Measurements from ENCODE around the gene TOPBP1.
A peak's percentile ranks its signal among the peaks of the same experiment; 100 is the strongest.
"Not testable (repeated sequence)": the region's sequence is repeated elsewhere in the genome, so short reads cannot be mapped to it uniquely, and the experiment has no call there.

Gene TOPBP1
- long read RNA-seq, donor 1, full-length matches to known transcripts = 3 of 9 reads
- long read RNA-seq, donor 1, partial matches to known transcripts = 6 of 9 reads
- long read RNA-seq, donor 1, other reads (novel, unspliced or antisense) = 0 of 9 reads
- long read RNA-seq, donor 2 = 0 reads
- long read RNA-seq, donor 3, partial matches to known transcripts = 16 of 16 reads
- long read RNA-seq, donor 3, other reads (novel, unspliced or antisense) = 0 of 16 reads
- long read RNA-seq, donor 4 = 0 reads
- long read RNA-seq, donor 5, full-length matches to known transcripts = 1 of 1 reads
- long read RNA-seq, donor 5, partial matches to known transcripts = 0 of 1 reads
- long read RNA-seq, donor 5, other reads (novel, unspliced or antisense) = 0 of 1 reads
- long read RNA-seq, donor 6, full-length matches to known transcripts = 1 of 1 reads
- long read RNA-seq, donor 6, partial matches to known transcripts = 0 of 1 reads
- long read RNA-seq, donor 6, other reads (novel, unspliced or antisense) = 0 of 1 reads
- long read RNA-seq, donor 7, partial matches to known transcripts = 6 of 6 reads
- long read RNA-seq, donor 7, other reads (novel, unspliced or antisense) = 0 of 6 reads
- long read RNA-seq, donor 8, full-length matches to known transcripts = 2 of 2 reads
- long read RNA-seq, donor 8, partial matches to known transcripts = 0 of 2 reads
- long read RNA-seq, donor 8, other reads (novel, unspliced or antisense) = 0 of 2 reads

DNA sequence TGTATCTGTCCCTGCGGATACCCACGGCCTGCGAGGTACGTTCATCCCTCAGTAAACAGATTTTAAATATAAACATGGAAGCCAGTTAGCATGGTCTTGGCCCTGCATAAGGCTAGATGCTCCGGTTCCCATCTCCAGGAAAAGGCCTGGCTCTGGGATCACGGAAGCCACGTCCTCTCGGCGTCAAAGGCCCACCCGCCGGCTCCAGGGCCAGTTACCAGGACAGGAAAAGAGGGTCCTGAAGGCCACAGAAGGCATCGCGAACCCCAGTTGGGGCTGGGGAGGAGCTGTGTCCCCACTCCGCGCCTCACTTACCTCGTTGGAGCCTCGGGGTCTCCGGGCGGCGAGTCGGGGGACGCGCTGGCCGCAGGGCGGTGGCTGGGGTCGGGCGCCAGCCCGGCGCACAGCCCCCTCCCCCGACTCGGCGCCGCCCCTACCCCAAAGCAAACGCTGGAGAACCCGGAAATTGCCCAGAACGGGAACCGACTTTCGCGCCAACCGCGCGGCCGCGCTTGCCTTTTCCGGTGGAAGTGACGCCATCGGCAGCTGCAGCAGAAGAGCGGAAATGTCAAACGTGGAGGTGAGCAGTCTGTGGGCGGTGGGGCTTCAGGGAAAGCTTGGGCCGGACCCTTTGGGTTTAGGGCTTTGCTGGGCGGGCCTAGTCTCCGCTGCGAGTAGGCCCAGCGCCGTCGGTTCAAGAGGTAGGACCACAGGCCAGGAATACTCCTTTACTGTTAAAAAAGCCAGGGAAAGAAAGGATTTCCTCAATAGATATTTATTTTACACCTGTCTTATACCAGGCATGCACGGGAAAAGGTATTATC lies at the start of gene TOPBP1:
TOPBP1 (minus strand) TSS at position 488 of the 824 bp plus-strand sequence. CDS start 814 bp downstream, outside the sequence.
- DNase-seq = peak; percentile 82

DNA sequence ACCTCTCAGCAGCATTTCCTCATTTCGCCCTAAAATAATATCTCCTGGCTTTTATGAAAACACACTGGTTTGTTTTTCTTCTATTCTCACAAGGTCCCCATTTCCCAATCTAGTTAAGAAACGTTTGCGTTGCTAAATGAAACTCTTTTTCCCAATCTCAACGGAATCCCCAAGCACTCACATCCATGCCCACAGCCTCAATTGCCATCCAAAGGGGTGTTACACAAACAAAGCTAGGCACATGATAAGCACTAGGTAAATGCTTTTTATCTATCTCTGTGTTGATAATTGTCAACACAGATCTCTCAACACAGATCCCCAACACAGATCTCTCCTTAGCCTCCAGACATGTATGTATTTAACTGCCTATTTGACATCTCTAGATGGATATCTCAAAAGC lies 49.3 kb upstream of the TOPBP1 start:
- DNase-seq = no peak

DNA sequence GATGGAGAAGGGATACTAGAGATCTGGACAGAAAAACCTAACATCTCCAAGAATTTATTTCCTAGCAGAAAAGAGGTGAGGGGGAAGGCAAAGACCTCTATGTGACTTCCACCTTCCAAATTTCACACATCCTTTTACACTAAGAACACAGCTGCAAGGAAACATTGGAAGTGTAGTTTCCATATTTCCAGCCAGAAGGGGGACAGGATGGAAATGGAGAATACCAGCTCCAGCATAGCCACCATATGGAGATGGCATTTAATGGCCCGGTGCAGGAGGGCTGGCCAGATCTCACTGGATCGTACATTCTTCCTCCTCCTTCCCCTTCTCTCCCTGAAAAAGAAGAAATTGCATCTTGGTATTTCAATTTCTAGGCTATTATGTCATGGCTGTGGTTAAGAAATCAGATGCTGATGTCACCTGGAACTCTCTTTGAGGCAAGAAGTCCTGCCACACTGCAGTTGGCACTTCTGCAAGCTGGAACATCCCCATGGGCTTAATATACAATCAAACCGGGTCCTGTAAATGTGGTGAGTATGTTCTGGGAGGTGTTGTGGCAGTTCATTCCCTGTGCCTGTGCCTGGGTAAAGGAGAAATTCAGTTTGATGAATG lies 47.5 kb upstream of the TOPBP1 start:
- DNase-seq = no peak

GRCh38 chr3:133706033-133706432 lies 44.3 kb upstream of the TOPBP1 start:
- no peak for DNase-seq

GRCh38 chr3:133703915-133704314 lies 42.2 kb upstream of the TOPBP1 start:
- no peak for DNase-seq

GRCh38 chr3:133701435-133702358 lies 40.0 kb upstream of the TOPBP1 start:
- no peak for DNase-seq

GRCh38 chr3:133700351-133700750 lies 38.6 kb upstream of the TOPBP1 start:
- no peak for DNase-seq

DNA sequence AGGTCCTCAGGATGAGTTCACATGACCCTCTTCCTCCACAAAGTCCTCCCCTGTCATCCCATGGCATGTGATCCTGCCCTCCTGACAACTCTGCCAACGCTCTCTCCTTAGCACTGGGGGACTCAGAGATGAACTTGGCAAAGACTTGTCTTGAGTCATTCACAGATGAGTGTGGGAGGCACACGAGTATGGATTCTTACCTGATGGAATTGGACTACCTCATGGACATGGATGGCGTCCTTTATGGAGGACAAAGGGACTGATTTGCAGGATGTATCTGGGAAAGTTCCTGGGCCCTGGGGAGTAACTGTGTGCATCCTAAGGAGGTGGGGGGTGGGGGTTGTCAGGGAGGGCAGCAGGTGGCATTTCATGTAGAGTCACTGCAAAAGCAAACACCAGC lies 38.2 kb upstream of the TOPBP1 start:
- DNase-seq = no peak

DNA sequence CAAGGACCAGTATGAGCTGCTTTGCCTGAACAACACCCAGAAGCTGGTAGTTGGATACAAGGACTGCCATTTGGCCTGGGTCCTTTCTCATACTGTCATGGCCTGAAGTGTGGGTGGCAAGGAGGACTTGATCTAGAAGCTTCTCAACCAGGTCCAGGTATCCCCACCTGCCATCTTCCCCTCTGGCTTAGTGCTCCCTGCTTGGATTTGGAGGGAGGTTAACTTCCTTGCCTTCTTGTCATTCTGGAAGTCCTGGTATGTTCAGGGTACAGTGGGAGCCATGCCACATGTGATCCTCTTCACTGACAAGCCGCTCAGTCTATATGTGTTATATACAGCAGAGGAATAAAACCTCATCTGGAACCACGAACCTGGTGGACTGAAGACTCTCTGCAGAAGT lies 37.7 kb upstream of the TOPBP1 start:
- no peak for DNase-seq

- DNase-seq = no peak
Observed at GRCh38 chr3:133697960-133698359, 36.2 kb upstream of the TOPBP1 start.

GRCh38 chr3:133695560-133696171 lies 33.9 kb upstream of the TOPBP1 start:
- DNase-seq = no peak

DNA sequence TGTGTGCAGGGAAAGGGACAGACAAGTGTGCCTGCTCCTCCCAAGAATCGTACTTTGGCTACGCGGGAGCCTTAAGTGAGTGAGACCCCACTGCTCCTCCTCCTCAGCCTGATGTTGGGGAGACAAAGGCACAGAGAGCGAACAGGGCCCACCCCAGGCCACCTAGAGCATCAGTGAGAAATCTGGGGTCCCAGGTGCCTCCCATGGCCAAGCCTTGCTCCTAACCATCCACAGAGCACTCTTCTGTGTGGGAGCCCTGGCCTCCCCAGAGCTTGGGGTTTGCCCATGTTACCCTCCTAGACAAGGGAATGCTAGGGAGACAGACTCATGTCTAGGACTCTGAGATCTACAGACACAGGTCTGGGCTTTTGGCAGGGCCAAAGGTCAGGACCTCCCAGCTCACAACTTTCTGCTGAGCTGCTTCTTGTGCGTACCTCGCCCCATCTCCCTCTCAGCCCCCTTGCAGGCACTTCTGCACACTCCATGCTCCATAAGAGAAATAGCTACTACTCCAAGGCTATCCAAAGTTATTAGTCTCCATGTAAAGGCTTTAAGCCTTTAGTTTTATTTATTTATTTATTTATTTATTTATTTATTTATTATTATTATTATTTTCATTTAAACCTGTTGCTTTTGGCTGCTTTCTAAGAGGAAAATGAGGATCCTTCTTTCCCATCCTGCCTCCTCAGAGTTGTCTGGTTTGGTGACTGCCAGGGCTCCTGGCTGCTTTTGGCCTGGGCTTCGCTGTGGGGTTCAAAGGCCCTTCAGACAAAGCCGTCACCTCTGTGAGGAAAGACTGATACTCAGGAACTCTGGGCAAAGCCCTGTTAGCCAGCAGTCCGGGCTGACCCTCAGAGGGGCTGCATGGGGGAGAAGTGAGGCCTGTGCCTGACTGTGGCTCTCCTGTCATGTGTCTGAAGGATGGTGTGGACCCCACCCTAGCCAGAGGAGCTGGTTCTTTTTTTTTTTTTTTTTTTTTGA lies 32.8 kb upstream of the TOPBP1 start:
- DNase-seq = no peak

GRCh38 chr3:133693821-133694220 lies 32.1 kb upstream of the TOPBP1 start:
- DNase-seq = no peak

GRCh38 chr3:133692759-133693158 lies 31.0 kb upstream of the TOPBP1 start:
- DNase-seq = no peak

GRCh38 chr3:133691273-133692107 lies 29.7 kb upstream of the TOPBP1 start:
- DNase-seq = no peak

DNA sequence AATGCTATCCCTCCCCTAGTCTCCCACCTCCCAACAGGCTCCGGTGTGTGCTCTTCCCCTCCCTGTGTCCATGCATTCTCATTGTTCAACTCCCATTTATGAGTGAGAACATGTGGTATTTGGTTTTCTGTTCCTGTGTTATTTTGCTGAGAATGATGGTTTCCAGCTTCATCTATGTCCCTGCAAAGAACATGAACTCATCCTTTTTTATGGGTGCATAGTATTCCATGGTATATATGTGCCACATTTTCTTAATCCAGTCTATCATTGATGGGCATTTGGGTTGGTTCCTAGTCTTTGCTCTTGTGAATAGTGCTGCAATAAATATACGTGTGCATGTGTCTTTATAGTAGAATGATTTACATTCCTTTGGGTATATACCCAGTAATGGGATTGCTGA lies 16.3 kb upstream of the TOPBP1 start:
- DNase-seq = not testable (repeated sequence)

DNA sequence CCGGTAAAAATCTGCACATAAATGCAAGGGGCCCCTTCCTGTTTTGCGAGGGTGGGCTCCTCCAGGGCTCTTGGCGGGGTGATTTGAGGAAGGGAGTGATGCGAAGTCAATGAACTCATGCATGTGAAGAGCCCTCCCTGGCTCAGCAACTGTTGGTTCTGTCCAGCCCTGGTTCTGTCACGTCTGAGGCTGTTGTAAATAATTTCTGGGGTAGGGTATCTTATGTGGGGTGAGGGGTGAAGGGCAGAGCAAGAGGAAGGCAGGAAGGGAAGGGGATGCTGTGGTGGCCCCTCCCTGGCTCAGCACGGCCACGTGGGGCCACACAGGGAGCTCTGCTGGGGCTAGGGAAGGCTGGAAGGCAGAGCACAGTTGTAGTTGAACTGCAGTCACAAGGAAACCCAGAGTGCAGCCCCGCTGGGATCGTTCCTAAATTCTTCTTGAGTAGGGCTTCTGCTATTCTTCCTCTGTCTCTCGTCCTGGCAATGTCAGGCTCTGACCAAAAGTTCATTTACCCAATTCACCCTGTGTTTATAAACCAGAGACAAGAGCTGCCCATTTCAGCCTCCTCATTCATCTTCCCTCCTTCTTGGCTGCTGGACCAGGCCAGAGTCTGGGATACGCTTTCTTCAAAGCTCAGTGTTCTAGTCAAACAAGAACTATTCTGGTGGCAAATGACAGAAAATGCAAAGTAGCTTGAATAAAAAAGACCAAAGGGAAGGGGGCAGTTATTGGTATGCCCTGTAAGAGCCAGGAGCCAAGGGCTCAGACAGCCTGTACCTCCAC lies 14.8 kb upstream of the TOPBP1 start:
- no peak for DNase-seq

All from right kidney (tissue), 9 donors.